Uterus (tissue), 4 donors: ENCODE measurements around the gene SLC35F6. TPM values are rescaled to one million over a fixed set of nuclear protein-coding genes. Genes with fewer than 3 reads are reported as not detected.
"Not testable (repeated sequence)": the region's sequence is repeated elsewhere in the genome, so short reads cannot be mapped to it uniquely, and the experiment has no call there.

Experiments used
- DNase-seq, 2 donors: peaks; one replicate each; pipeline ENCODE4 v3.0.0-alpha.2; 2019 to 2020
- H3K27ac ChIP-seq, 2 donors: fragments of 200-600 bp; sonication (generic); 1 replicate in 1 of 2; 2 replicates in 1 of 2; pipeline ENCODE4 v1.5.1; 2016 to 2018
- H3K27me3 ChIP-seq, 2 donors: fragments of 200-600 bp; sonication (generic); one replicate each; pipeline ENCODE4 v1.5.1; 2018 to 2019; ENCODE audit warnings: control low read depth in 1 of 2
- H3K36me3 ChIP-seq, 2 donors: fragments of 200-600 bp; sonication (generic); one replicate each; pipeline ENCODE4 v1.5.1; 2019; ENCODE audit warnings: control low read depth in 1 of 2
- H3K4me1 ChIP-seq, 2 donors: fragments of 200-600 bp; sonication (generic); one replicate each; pipeline ENCODE4 v1.5.1; 2018 to 2019; ENCODE audit warnings: control low read depth in 1 of 2
- H3K4me3 ChIP-seq, 2 donors: fragments of 200-600 bp; sonication (generic); 1 replicate in 1 of 2; 2 replicates in 1 of 2; pipeline ENCODE4 v1.5.1; 2018 to 2019; ENCODE audit warnings: mild to moderate bottlenecking in 1 of 2
- H3K9me3 ChIP-seq, 2 donors: fragments of 200-600 bp; sonication (generic); one replicate each; pipeline ENCODE4 v1.5.1; 2019; ENCODE audit warnings: control low read depth in 1 of 2
- POLR2A ChIP-seq, 2 donors: fragments of 450-650 bp; IDR thresholded peaks; one replicate each; pipeline ENCODE4 v1.6.1; 2016; ENCODE audit warnings: antibody characterized with exemption in 2 of 2, mild to moderate bottlenecking in 1 of 2, moderate library complexity in 1 of 2
- intact Hi-C: fragments of 100-400 bp; cut with DNase I; formaldehyde crosslinking; loops from one replicate; pipeline ENCODE4 v1.15.1; 2023; ENCODE audit warnings: low total_unique reads
- total RNA-seq, 4 donors: library from RNA; depleted of rRNA in 3 of 4; stranded (reverse); fragments of >200 nt in 3 of 4; gene quantifications; one replicate each; pipeline versions ENCODE4 v1.1.0 to v1.2.4, GENCODE V29; 2014 to 2023
- TF ChIP-seq, protein P1 (sequence below), 4 experiments: fragments of 200-600 bp in 2 of 4; fragments of 450-650 bp in 2 of 4; sonication (generic) in 2 of 4; IDR thresholded peaks; one replicate each; pipeline ENCODE4 v1.5.1; 2016 to 2019; ENCODE audit warnings: antibody characterized with exemption in 4 of 4, mild to moderate bottlenecking in 2 of 4, moderate library complexity in 1 of 4
- donor health status: DM: yes; HTN: yes; CAD: no.

SLC35F6 gene
- total RNA-seq, 4 donors from 2014 or later: 8.2 to 44.2 (median 18.5) TPM

DNA sequence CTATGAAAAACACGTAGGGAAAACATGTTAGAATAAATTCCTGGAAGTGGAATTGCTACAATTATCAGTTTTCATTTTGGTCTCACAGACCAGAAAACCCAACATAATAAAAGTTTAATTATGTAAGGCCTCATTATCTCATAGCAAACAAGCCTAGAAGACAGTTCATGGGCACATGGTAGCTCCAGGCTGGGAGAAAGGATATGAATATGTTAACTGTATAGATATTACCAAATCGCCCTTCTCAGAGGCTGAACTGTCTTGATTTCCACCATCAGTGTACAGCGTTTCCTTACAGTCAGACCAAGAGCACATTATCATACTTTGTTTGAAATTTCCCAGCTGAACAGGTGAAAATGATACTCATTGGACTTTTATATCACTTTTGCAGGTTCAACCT lies 17.1 kb upstream of the SLC35F6 start:
- TF ChIP-seq, protein P1, sequence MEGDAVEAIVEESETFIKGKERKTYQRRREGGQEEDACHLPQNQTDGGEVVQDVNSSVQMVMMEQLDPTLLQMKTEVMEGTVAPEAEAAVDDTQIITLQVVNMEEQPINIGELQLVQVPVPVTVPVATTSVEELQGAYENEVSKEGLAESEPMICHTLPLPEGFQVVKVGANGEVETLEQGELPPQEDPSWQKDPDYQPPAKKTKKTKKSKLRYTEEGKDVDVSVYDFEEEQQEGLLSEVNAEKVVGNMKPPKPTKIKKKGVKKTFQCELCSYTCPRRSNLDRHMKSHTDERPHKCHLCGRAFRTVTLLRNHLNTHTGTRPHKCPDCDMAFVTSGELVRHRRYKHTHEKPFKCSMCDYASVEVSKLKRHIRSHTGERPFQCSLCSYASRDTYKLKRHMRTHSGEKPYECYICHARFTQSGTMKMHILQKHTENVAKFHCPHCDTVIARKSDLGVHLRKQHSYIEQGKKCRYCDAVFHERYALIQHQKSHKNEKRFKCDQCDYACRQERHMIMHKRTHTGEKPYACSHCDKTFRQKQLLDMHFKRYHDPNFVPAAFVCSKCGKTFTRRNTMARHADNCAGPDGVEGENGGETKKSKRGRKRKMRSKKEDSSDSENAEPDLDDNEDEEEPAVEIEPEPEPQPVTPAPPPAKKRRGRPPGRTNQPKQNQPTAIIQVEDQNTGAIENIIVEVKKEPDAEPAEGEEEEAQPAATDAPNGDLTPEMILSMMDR (IDR thresholded peaks at IDR 0.05): no peak
- Histone ChIP-seq H3K27ac (no peak overlapping the region), H3K4me3 (no peak overlapping the region), H3K27me3 (no peaks in the 10 kb centered on the region), H3K36me3 (no peaks in the 10 kb centered on the region), H3K9me3 (no peaks in the 10 kb centered on the region), H3K4me1 (no peaks in the 10 kb centered on the region)
- intact Hi-C loops: loop anchor here (5.0 kb wide), 1 partner anchor 140 kb away; no protein-coding TSS in a partner anchor
- no peak for DNase-seq

DNA sequence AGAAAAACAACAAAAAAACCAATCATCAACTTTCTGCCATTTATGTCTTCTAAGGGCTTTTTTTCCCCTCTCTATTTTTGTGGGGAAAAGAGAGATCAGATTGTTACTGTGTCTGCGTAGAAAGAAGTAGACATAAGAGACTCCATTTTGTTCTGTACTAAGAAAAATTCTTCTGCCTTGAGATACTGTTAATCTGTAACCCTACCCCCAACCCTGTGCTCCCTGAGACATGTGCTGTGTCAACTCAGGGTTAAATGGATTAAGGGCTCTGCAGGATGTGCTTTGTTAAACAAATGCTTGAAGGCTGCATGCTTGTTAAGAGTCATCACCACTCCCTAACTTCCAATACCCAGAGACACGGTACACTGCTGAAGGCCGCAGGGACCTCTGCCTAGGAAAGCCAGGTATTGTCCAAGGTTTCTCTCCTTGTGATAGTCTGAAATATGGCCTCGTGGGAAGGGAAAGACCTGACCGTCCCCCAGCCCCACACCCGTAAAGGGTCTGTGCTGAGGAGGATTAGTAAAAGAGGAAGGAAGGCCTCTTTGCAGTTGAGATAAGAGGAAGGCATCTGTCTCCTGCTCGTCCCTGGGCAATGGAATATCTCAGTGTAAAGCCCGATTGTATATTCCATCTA lies 14.2 kb upstream of the SLC35F6 start:
- H3K27me3 ChIP-seq, H3K4me1 ChIP-seq, DNase-seq, H3K27ac ChIP-seq, H3K4me3 ChIP-seq, H3K9me3 ChIP-seq, H3K36me3 ChIP-seq: not testable (repeated sequence)
- intact Hi-C loops: loop anchor here (5.0 kb wide), 1 partner anchor 143 kb away; no protein-coding TSS in a partner anchor

DNA sequence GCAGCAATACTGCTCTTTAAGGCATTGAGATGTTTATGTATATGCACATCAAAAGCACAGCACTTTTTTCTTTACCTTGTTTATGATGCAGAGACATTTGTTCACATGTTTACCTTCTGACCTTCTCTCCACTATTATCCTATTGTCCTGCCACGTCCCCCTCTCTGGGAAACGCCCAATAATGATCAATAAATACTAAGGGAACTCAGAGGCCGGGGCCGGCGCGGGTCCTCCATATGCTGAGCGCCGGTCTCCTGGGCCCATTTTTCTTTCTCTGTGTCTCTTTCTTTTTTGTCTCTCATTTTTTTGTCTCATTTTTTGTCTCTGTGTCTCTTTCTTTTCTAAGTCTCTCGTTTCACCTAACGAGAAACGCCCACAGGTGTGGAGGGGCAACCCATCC lies 13.6 kb upstream of the SLC35F6 start:
- DNase-seq, H3K36me3 ChIP-seq, H3K9me3 ChIP-seq, H3K27me3 ChIP-seq, H3K27ac ChIP-seq, intact Hi-C loops, H3K4me3 ChIP-seq, H3K4me1 ChIP-seq: not testable (repeated sequence)

DNA sequence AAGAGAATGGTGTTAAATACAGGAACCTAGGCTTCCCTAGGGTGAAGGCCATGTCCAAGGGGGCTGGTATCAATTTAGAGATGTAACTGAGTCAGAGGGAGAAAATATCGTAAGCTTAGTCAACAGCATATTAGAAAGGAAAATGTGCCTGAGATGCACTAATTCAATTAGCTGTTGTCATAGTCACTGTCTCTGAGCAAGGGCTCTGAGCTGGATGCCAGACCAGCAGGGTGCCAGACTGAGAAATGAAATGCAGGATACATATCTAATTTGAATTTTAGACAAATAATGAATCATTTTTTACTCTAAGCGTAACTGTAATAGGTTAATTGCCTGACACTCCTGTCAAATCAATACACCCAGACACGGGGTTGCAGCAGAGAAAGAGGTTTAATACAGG lies 11.4 kb upstream of the SLC35F6 start:
- H3K36me3 ChIP-seq: no peaks in the 10 kb centered on the region
- intact Hi-C loops: no loop called here
- no peak for TF ChIP-seq POLR2A (IDR thresholded peaks at IDR 0.05)
- TF ChIP-seq, protein P1 (IDR thresholded peaks at IDR 0.05): no peak
- H3K27ac ChIP-seq: no peak overlapping the region
- H3K4me1 ChIP-seq: no peaks in the 10 kb centered on the region
- no peaks in the 10 kb centered on the region for H3K9me3 ChIP-seq
- no peaks in the 10 kb centered on the region for H3K27me3 ChIP-seq
- no peak overlapping the region for H3K4me3 ChIP-seq
- DNase-seq: no peak

DNA sequence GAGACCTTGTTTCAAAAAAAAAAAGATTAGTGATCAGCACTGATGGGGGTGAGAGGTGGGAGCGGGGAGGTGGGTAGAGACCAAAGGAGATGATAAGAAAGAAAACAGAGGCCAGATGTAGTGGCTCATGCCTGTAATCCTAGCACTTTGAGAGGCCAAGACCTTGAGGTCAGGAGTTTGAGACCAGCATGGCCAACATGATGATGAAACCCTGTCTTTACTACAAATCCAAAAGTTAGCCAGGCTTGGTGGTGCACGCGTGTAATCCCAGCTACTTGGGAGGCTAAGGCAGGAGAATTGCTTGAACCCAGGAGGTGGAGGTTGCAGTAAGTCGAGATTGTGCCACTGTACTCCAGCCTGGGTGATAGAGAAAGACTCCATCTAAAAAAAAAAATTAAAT lies 9.5 kb upstream of the SLC35F6 start:
- no peaks in the 10 kb centered on the region for H3K36me3 ChIP-seq
- DNase-seq: no peak
- no peak overlapping the region for H3K4me3 ChIP-seq
- no peak overlapping the region for H3K27ac ChIP-seq
- H3K27me3 ChIP-seq: no peaks in the 10 kb centered on the region
- no peaks in the 10 kb centered on the region for H3K9me3 ChIP-seq
- no peak for TF ChIP-seq POLR2A (IDR thresholded peaks at IDR 0.05)
- TF ChIP-seq, protein P1 (IDR thresholded peaks at IDR 0.05): no peak
- peaks cover 5 to 6% of the 10 kb centered on the region in 2 donors for H3K4me1 ChIP-seq
- intact Hi-C loops: no loop called here

DNA sequence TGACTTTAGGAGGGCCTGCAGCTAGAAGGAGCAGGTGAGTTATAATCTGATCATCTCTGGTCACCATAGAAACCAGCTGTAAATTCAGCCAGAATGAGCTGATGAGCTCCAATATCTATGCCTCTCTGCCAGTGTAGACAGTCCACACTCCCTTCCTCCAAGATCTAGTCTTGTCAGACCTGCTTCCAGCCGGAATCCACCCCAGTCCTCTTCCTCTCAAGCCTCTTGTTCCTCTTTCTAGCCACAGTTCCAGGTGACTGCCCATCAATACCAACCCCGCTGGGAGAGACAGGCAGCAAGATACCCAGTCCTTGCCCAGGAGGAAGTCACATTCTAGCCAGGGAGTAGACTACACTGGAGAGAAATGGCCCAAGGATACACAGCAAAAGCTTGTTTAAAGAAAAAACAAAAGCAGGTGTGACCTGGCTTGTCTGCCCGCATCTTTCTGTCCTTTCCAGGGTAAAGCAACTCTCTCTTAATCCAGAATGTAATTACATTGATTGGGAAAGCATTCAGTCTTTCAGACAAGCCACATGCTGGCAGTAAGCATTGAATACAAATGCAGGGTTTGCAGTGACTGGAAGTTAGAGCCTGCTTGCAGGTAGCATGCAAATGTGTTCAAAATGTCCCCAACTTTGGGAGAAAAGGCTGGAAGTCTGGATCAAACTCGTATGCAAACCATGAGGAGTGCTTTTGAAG lies 9.0 kb upstream of the SLC35F6 start:
- H3K27ac ChIP-seq: no peak overlapping the region
- no peaks in the 10 kb centered on the region for H3K36me3 ChIP-seq
- peaks cover 5 to 6% of the 10 kb centered on the region in 2 donors for H3K4me1 ChIP-seq
- TF ChIP-seq, protein P1 (IDR thresholded peaks at IDR 0.05): no peak
- no peak for TF ChIP-seq POLR2A (IDR thresholded peaks at IDR 0.05)
- DNase-seq: no peak
- no peaks in the 10 kb centered on the region for H3K9me3 ChIP-seq
- intact Hi-C loops: no loop called here
- no peak overlapping the region for H3K4me3 ChIP-seq
- H3K27me3 ChIP-seq: no peaks in the 10 kb centered on the region
